ENCODE results near the gene IL5. TPM values are rescaled to one million over a fixed set of nuclear protein-coding genes. Genes with fewer than 3 reads are reported as not detected.

Gene IL5
- total RNA-seq, 4 donors from 2014 or later, result not detected

- Histone ChIP-seq H3K4me1 (peaks cover 0 to 9% (median 0%) of the 10 kb centered on the region in 3 donors), H3K4me3 (no peak overlapping the region), H3K36me3 (no peaks in the 10 kb centered on the region), H3K27ac (no peak overlapping the region), H3K9me3 (no peaks in the 10 kb centered on the region), H3K27me3 (no peaks in the 10 kb centered on the region)
- 70 to 80% methylated on average over 4 of the region's 4 CpGs for WGBS, 2 donors
- no peak for DNase-seq
- intact Hi-C loops (cut with DNase I), result no loop called here
- TF ChIP-seq CTCF (IDR thresholded peaks at IDR 0.05) (no peak), POLR2A (IDR thresholded peaks at IDR 0.05) (no peak)
These were observed 12.4 kb downstream of the IL5 start for GRCh38 chr5:132530946-132531345.

DNA sequence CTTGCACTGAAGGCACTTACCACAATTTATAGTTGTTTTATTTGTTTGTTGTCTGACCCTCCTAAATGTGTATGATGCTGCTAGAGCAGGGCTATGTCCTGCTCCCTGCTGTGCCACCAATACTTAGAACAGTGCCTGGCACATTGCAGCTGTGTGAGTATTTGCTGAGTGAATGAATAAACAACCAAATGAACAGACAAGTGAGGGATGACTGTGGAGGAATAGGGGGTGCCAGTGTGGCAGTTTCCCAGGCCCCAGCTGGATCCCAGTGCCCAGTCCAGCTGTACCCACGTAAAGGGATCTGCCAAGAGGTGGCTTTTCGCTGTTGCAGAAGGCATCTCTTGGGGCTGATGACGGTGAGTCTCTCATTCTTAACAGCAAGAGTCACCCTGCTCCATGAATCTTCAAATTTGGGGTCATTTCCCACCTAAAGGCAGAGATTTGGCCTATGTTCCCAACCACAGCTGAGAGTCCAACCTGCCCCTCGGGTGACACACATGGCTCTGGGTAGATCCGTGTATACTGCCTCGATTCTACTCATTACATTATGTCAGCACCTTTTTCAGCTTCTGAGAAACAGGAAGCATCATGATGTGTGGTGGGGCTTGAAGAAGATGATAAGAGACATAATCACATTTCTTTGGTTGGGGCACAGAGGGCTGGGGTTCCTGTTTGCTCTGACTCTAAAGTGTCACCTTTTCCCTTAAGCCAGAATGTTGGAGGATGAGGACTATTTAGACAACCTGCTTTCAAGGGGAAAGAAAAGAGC is 14.3 kb downstream of the IL5 start:
- no peaks in the 10 kb centered on the region for H3K27me3 ChIP-seq
- H3K36me3 ChIP-seq, result no peaks in the 10 kb centered on the region
- no peak for DNase-seq
- no peak overlapping the region for H3K4me3 ChIP-seq
- TF ChIP-seq CTCF (IDR thresholded peaks at IDR 0.05), result no peak
- H3K27ac ChIP-seq, result no peak overlapping the region
- intact Hi-C loops (cut with DNase I), result loop anchor here (10.0 kb wide), 1 partner anchor 286 kb away; the partner anchor contains the start of gene SOWAHA
- H3K9me3 ChIP-seq, result no peaks in the 10 kb centered on the region
- WGBS, 2 donors, result 55 to 76% methylated on average over 3 to 6 of the region's 6 CpGs
- peaks cover 0 to 9% (median 0%) of the 10 kb centered on the region in 3 donors for H3K4me1 ChIP-seq

- 94 to 97% methylated on average over 2 of the region's 2 CpGs for WGBS, 2 donors
- H3K4me3 ChIP-seq, result no peak overlapping the region
- no peaks in the 10 kb centered on the region for H3K27me3 ChIP-seq
- H3K4me1 ChIP-seq, result peaks cover 0 to 9% (median 0%) of the 10 kb centered on the region in 3 donors
- DNase-seq, result no peak
- H3K9me3 ChIP-seq, result no peaks in the 10 kb centered on the region
- intact Hi-C loops (cut with DNase I), result loop anchor here (10.0 kb wide), 1 partner anchor 287 kb away; the partner anchor contains the start of gene SOWAHA
- H3K36me3 ChIP-seq, result no peaks in the 10 kb centered on the region
- H3K27ac ChIP-seq, result no peak overlapping the region
- no peak for TF ChIP-seq POLR2A (IDR thresholded peaks at IDR 0.05)
- TF ChIP-seq CTCF (IDR thresholded peaks at IDR 0.05), result no peak
These were observed 15.3 kb downstream of the IL5 start for GRCh38 chr5:132528021-132528420.

DNA sequence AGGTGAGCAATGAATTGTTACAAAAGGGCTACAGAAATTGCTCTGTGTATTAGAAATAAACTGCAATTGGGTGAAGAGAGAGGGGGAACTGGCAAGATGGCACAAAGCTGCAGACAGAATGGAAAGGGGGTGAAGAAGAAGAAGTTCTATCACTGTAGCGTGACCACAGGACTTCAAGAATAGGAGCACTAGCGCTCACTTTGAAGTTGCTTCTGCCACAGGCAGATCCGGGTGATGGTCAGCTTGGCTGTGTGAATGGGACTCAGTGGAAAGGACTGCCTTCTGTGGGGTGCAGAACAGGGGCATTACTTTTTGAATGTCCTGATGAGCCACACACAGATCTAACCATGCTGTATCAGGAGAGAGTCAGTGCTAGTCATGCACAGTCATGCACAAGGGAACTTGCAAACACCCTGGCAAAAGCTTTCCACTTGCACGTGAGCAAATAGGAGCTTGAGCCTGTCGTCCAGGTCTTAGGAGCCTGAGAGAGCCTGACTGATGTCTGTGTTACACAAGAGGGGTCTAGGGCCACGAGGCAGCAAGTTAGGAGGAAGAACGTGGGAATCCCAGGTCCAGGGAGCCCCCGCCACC is 16.3 kb downstream of the IL5 start:
- WGBS, 2 donors, result 59 to 63% methylated on average over 8 of the region's 8 CpGs
- no peak overlapping the region for H3K4me3 ChIP-seq
- H3K4me1 ChIP-seq, result peaks cover 0 to 9% (median 0%) of the 10 kb centered on the region in 3 donors
- DNase-seq, result no peak
- no peaks in the 10 kb centered on the region for H3K36me3 ChIP-seq
- H3K27me3 ChIP-seq, result no peaks in the 10 kb centered on the region
- H3K27ac ChIP-seq, result no peak overlapping the region
- H3K9me3 ChIP-seq, result no peaks in the 10 kb centered on the region
- intact Hi-C loops (cut with DNase I), result loop anchor here (10.0 kb wide), 1 partner anchor 288 kb away; the partner anchor contains the start of gene SOWAHA
- TF ChIP-seq CTCF (IDR thresholded peaks at IDR 0.05) (no peak), POLR2A (IDR thresholded peaks at IDR 0.05) (no peak)

DNA sequence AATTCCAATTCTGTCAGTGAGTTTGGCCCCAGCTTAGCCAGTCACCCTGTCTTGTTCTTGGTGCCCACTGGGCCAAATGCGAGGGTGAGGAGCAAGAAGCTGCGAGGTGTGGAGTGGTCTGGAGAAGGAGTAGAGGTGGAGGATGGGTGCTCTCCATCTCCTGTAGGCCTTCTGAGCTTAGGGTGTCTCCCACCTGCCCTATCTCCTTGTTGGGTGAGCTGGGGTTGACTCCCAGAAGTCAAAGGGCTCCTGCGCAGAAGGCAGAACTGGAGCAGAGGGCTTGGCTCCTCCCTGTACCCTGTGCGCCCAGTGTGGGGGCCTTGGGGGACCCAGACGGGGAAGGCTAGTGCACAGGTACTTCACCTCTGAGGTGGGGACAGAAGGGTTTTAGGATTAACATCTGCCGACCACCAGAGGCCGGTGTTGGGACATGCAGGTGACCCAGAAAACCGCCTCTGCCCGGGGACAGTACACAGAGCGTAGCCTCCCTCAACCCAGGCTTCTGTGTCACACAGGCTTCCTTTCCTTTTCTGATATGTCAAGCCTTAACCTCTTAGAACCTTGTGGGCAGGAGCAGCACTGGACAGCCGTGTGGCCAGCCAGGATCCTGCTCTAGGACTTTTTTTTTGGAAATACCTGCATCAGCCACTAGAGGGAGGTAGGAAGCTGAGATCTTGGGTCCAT is 16.9 kb downstream of the IL5 start:
- H3K36me3 ChIP-seq, result no peaks in the 10 kb centered on the region

More for the DNA sequence above, 16.9 kb downstream of the IL5 start:
- no peaks in the 10 kb centered on the region for H3K27me3 ChIP-seq
- H3K4me3 ChIP-seq, result no peak overlapping the region
- 29 to 44% methylated on average over 9 to 10 of the region's 11 CpGs for WGBS, 2 donors
- no peak overlapping the region for H3K27ac ChIP-seq
- no peak for DNase-seq
- TF ChIP-seq POLR2A (IDR thresholded peaks at IDR 0.05) (no peak), CTCF (IDR thresholded peaks at IDR 0.05) (peak; percentile 73 to 82 (median 76))
- no peaks in the 10 kb centered on the region for H3K9me3 ChIP-seq
- peaks cover 0 to 9% (median 0%) of the 10 kb centered on the region in 3 donors for H3K4me1 ChIP-seq
- intact Hi-C loops (cut with DNase I), result loop anchor here (10.0 kb wide), 1 partner anchor 288 kb away; the partner anchor contains the start of gene SOWAHA
